ENCODE data around the gene BBC3.
"Not testable (repeated sequence)": the region's sequence is repeated elsewhere in the genome, so short reads cannot be mapped to it uniquely, and the experiment has no call there.

BBC3 gene

DNA sequence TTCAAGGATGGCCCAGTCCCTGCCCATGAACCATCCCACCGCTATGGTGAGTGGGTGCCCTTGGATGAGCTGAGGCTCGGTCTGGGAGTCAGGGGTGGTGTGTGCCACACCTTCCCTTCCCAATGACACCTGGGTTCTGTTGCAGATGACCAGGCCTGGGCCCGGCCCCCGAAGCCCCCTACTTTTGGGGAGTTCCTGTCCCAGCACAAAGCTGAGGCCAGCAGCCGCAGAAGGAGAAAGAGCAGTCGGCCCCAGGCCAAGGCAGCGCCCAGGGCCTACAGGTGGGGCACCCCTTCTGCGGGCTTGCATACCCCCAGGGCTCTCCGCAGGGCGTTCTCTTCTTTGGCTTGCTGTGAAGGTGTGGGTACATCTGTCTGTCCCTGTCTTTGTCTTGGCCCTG, 39.4 kb upstream of the BBC3 start:
- no peak overlapping the region for H3K27ac ChIP-seq (ENCODE audit: low read depth, low read length)
- H3K4me1 ChIP-seq (ENCODE audit: control insufficient read depth, insufficient read depth, low read length): peaks cover 5% of the 10 kb centered on the region; the same call in 1 of the 2 replicates
- H3K9me3 ChIP-seq (ENCODE audit: control insufficient read depth, insufficient read depth, low read length): no peaks in the 10 kb centered on the region
- H3K27me3 ChIP-seq (ENCODE audit: control insufficient read depth, insufficient read depth, low read length): peaks cover 6% of the 10 kb centered on the region
- peaks cover 44% of the 10 kb centered on the region for H3K36me3 ChIP-seq (ENCODE audit: control insufficient read depth, insufficient read depth, low read length)
- no peak overlapping the region for H3K9ac ChIP-seq (ENCODE audit: low read depth, low read length)
- no peak overlapping the region for H3K4me3 ChIP-seq (ENCODE audit: low read depth, low read length)

DNA sequence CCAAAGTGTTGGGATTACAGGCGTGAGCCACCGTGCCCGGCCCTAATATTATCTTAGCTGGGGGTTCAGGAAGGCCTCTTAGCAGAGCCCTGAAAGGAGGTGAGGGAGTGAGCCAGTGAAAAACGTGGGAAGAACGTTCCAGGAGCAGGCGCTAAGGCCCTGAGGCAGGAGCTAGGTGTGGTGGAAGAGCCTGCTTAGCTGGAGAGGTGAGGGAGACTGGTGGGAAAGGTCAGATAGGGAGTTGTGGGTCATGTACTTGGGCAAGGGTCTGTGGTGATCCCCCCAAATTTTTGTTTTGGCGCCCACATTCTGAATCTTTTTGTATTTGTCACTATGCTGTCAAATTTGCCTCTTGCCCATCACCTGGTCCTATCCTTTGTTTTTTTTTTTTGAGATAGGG, 38.6 kb upstream of the BBC3 start:
- Histone ChIP-seq H3K4me3 (ENCODE audit: low read depth, low read length) (no peak overlapping the region), H3K27ac (ENCODE audit: low read depth, low read length) (no peak overlapping the region), H3K4me1 (ENCODE audit: control insufficient read depth, insufficient read depth, low read length) (peaks cover 5% of the 10 kb centered on the region; the same call in 1 of the 2 replicates), H3K36me3 (ENCODE audit: control insufficient read depth, insufficient read depth, low read length) (peaks cover 52% of the 10 kb centered on the region), H3K27me3 (ENCODE audit: control insufficient read depth, insufficient read depth, low read length) (no peaks in the 10 kb centered on the region), H3K9me3 (ENCODE audit: control insufficient read depth, insufficient read depth, low read length) (no peaks in the 10 kb centered on the region), H3K9ac (ENCODE audit: low read depth, low read length) (no peak overlapping the region)

DNA sequence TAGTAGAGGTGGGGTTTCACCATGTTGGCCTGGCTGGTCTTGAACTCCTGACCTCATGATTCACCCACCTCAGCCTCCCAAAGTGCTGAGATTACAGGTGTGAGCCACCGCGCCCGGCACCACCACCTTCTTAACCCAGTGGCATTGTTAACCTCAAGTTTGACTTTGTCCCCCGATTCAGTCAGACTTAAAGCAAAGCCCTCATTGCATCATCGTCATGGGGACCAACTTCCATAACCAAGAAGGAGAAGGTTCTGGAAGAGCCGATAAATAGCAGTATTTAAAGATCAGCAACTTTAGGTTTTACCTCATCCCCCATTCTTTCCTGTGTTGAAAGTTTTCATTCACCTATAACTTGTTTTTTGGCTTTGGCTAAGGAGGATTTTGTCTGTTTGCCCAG, 37.0 kb upstream of the BBC3 start:
- H3K27ac ChIP-seq (ENCODE audit: low read depth, low read length): no peak overlapping the region
- no peak overlapping the region for H3K9ac ChIP-seq (ENCODE audit: low read depth, low read length)

DNA sequence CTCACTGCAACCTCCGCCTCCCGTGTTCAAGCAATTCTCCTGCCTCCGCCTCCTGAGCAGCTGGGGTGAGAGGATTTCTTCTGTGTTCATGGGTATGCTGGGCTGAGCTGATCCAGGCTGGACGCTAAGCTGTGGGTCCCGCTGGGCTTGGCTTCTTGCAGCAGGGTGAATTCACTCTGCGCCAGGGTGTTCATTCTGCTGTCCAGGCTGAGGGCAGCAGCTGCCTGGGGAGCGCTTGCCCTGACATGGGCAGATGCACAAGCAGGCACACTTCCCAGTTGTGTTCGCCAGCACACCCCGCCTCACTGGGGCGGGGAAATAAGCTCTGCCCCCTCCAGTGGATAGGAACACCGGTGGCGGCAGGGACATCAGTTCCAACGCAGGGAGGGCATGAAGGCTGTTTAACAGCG, 36.4 kb upstream of the BBC3 start:
- H3K27me3 ChIP-seq (ENCODE audit: control insufficient read depth, insufficient read depth, low read length): no peaks in the 10 kb centered on the region
- H3K27ac ChIP-seq (ENCODE audit: low read depth, low read length): no peak overlapping the region
- no peaks in the 10 kb centered on the region for H3K9me3 ChIP-seq (ENCODE audit: control insufficient read depth, insufficient read depth, low read length)
- H3K36me3 ChIP-seq (ENCODE audit: control insufficient read depth, insufficient read depth, low read length): peaks cover 62% of the 10 kb centered on the region
- H3K9ac ChIP-seq (ENCODE audit: low read depth, low read length): no peak overlapping the region
- H3K4me1 ChIP-seq (ENCODE audit: control insufficient read depth, insufficient read depth, low read length): 0 out of 2 replicates have a peak, but pooled peaks cover 1% of the 10 kb centered on the region
- H3K4me3 ChIP-seq (ENCODE audit: low read depth, low read length): no peak overlapping the region

More for the DNA sequence above, 37.0 kb upstream of the BBC3 start:
- Histone ChIP-seq H3K4me1 (ENCODE audit: control insufficient read depth, insufficient read depth, low read length) (peaks cover 5% of the 10 kb centered on the region; the same call in 1 of the 2 replicates), H3K4me3 (ENCODE audit: low read depth, low read length) (no peak overlapping the region), H3K9me3 (ENCODE audit: control insufficient read depth, insufficient read depth, low read length) (no peaks in the 10 kb centered on the region), H3K27me3 (ENCODE audit: control insufficient read depth, insufficient read depth, low read length) (no peaks in the 10 kb centered on the region), H3K36me3 (ENCODE audit: control insufficient read depth, insufficient read depth, low read length) (peaks cover 57% of the 10 kb centered on the region)

DNA sequence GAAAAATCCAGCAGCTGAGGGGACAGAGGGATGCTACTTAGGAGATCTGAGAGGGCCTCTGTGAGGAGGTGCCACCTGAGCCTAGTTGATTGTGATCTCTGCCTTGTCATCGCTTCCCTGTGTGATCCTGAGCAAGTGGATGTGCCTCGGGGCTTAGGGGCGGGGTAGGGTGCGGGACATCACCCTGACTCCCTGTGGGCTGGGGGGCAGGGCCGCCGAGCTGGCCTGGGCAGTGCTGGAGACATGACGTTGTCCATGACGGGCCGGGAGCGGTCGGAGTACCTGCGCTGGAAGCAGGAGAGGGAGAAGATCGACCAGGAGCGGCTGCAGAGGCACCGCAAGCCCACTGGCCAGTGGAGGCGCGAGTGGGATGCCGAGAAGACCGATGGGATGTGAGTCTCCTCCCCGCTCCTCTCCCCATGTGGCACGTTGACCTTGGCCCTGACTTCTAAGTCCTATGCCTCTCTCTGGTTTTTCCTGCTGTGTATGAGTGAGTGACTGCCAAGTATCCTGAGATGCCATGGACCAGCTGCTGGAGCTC, 35.5 kb upstream of the BBC3 start:
- no peaks in the 10 kb centered on the region for H3K27me3 ChIP-seq (ENCODE audit: control insufficient read depth, insufficient read depth, low read length)
- H3K36me3 ChIP-seq (ENCODE audit: control insufficient read depth, insufficient read depth, low read length): peaks cover 63% of the 10 kb centered on the region
- H3K27ac ChIP-seq (ENCODE audit: low read depth, low read length): no peak overlapping the region
- H3K4me1 ChIP-seq (ENCODE audit: control insufficient read depth, insufficient read depth, low read length): no peaks in the 10 kb centered on the region
- H3K9me3 ChIP-seq (ENCODE audit: control insufficient read depth, insufficient read depth, low read length): no peaks in the 10 kb centered on the region
- H3K9ac ChIP-seq (ENCODE audit: low read depth, low read length): no peak overlapping the region
- no peak overlapping the region for H3K4me3 ChIP-seq (ENCODE audit: low read depth, low read length)

DNA sequence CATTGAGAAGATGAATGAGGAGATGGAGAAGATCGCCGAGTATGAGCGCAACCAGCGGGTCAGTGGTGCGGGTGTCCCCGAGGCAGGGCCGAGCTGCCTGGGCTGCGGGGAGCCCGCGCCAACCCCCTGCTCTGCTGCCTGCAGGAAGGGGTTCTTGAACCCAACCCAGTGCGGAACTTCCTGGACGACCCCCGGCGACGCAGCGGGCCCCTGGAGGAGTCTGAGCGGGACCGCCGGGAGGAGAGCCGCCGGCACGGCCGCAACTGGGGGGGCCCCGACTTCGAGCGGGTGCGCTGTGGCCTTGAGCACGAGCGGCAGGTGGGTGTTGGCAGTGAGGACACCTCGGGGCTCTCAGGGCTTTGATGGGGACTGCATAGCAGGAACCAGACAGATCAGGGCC, 33.6 kb upstream of the BBC3 start:
- H3K27ac ChIP-seq (ENCODE audit: low read depth, low read length): no peak overlapping the region
- H3K36me3 ChIP-seq (ENCODE audit: control insufficient read depth, insufficient read depth, low read length): peaks cover 63% of the 10 kb centered on the region
- H3K9ac ChIP-seq (ENCODE audit: low read depth, low read length): no peak overlapping the region
- H3K4me1 ChIP-seq (ENCODE audit: control insufficient read depth, insufficient read depth, low read length): no peaks in the 10 kb centered on the region
- no peaks in the 10 kb centered on the region for H3K27me3 ChIP-seq (ENCODE audit: control insufficient read depth, insufficient read depth, low read length)
- no peaks in the 10 kb centered on the region for H3K9me3 ChIP-seq (ENCODE audit: control insufficient read depth, insufficient read depth, low read length)
- no peak overlapping the region for H3K4me3 ChIP-seq (ENCODE audit: low read depth, low read length)

DNA sequence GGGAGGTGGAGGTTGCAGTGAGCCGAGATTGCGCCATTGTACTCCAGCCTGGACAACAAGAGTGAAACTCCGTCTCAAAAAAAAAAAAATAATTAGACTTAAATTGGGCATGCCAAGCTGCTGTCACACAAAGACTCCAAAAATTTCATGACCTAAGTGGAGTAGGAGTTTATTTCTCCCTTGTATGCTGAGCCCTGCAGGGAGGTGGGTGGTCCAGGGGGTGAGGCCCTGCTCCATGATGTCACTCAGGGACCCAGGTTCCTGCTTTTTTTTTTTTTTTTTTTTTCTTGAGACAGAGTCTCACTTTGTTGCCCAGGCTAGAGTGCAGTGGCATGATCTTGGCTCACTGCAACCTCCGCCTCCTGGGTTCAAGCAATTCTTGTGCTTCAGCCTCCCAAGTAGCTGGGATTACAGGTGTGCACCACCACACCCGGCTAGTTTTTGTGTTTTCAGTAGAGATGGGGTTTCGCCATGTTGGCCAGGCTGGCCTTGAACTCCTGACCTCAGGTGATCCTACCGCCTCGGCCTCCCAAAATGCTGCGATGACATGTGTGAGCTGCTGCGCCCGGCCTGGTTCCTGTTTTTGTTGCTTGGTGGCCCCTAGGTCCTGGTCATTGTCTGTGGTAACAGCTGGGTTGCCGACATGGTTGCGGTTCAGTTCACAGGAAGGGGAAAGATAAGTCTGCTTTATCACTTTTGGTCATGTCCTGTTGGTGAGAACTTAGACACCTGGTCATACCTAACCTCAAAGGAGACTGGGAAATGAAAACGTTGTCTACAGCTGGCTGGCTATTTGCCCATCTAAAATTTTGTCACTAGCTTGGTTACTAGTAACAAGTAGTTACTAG, 31.2 kb upstream of the BBC3 start:
- not testable (repeated sequence) for H3K4me3 ChIP-seq (ENCODE audit: low read depth, low read length); H3K9ac ChIP-seq (ENCODE audit: low read depth, low read length); H3K4me1 ChIP-seq (ENCODE audit: control insufficient read depth, insufficient read depth, low read length); H3K27me3 ChIP-seq (ENCODE audit: control insufficient read depth, insufficient read depth, low read length); H3K27ac ChIP-seq (ENCODE audit: low read depth, low read length); H3K9me3 ChIP-seq (ENCODE audit: control insufficient read depth, insufficient read depth, low read length)
- peaks cover 59% of the 10 kb centered on the region for H3K36me3 ChIP-seq (ENCODE audit: control insufficient read depth, insufficient read depth, low read length)

DNA sequence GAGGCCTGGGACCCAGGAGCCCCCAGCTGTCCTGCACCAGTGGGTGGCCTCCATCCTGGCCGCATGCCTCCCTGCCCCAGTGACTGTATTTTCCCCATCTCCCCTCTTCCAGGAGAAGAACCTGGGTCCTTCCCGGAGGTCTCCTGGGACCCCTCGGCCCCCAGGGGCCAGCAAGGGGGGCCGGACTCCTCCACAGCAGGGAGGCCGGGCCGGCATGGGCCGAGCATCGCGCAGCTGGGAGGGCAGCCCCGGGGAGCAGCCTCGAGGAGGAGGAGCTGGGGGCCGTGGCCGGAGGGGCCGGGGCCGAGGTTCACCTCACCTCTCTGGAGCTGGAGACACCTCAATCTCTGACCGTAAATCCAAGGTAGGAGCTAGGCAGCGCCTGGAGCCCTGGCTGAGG, 29.5 kb upstream of the BBC3 start:
- H3K27me3 ChIP-seq (ENCODE audit: control insufficient read depth, insufficient read depth, low read length): no peaks in the 10 kb centered on the region

DNA sequence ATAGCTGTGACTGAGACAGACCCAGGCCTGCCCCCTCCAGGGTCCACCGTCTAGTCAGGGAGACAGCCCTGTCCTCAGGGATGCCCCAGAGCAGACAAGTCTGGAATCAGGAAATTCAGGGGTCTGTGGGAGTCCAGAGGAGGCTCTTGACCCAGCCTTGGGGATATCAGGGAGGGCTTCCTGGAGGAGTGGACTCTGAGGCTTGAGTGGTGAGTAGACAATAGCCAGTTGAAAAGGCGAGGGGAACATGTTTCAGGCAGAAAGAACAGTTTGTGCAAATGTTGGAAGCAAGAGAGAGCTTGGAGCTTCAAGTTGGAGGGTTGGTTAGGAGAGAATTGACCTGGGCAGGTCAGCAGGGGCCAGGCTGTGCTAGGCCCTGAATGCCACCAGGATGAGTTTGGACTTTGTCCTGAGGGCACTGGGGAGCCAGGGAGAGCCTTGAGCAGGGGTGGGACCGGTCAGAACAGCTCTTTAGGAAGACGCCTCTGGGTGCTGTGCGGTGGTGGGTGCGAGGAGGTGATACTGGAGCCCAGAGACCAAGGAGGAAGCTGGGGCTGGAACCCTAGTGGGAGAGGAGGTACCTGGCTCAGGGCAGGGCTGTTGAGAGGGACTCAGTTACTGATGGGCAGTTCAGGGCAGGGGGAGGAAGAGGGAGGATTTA, 28.0 kb upstream of the BBC3 start:
- H3K36me3 ChIP-seq (ENCODE audit: control insufficient read depth, insufficient read depth, low read length): peaks cover 35% of the 10 kb centered on the region
- H3K4me3 ChIP-seq (ENCODE audit: low read depth, low read length): no peak overlapping the region
- H3K27me3 ChIP-seq (ENCODE audit: control insufficient read depth, insufficient read depth, low read length): no peaks in the 10 kb centered on the region
- peaks cover 8% of the 10 kb centered on the region for H3K4me1 ChIP-seq (ENCODE audit: control insufficient read depth, insufficient read depth, low read length)
- H3K9ac ChIP-seq (ENCODE audit: low read depth, low read length): no peak overlapping the region
- no peaks in the 10 kb centered on the region for H3K9me3 ChIP-seq (ENCODE audit: control insufficient read depth, insufficient read depth, low read length)
- H3K27ac ChIP-seq (ENCODE audit: low read depth, low read length): no peak overlapping the region

More for the DNA sequence above, 29.5 kb upstream of the BBC3 start:
- H3K36me3 ChIP-seq (ENCODE audit: control insufficient read depth, insufficient read depth, low read length): peaks cover 49% of the 10 kb centered on the region
- H3K4me3 ChIP-seq (ENCODE audit: low read depth, low read length): no peak overlapping the region
- H3K4me1 ChIP-seq (ENCODE audit: control insufficient read depth, insufficient read depth, low read length): peaks cover 8% of the 10 kb centered on the region
- H3K9me3 ChIP-seq (ENCODE audit: control insufficient read depth, insufficient read depth, low read length): no peaks in the 10 kb centered on the region
- H3K27ac ChIP-seq (ENCODE audit: low read depth, low read length): no peak overlapping the region
- no peak overlapping the region for H3K9ac ChIP-seq (ENCODE audit: low read depth, low read length)

DNA sequence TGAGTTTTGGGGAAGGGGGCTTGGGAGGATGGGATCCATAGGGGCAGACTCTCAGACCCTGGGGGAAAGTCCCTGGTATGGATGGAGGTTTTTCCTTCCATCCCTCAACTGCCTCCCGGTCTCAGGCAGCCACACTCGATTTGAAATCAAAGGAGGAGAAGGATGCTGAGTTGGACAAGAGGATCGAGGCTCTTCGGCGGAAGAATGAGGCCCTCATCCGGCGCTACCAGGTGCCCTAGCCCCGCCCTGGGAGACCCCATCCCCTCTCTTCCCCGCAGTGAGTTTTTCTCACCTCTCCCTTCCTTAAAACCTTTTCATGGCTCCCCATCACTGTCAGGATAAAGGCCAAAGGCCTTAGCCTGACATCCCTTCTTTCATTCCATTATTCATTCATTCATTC, 27.4 kb upstream of the BBC3 start:
- no peak overlapping the region for H3K27ac ChIP-seq (ENCODE audit: low read depth, low read length)
- H3K4me1 ChIP-seq (ENCODE audit: control insufficient read depth, insufficient read depth, low read length): peaks cover 8% of the 10 kb centered on the region
- peak overlapping the region; percentile 77; the same call in 1 of the 2 replicates for H3K4me3 ChIP-seq (ENCODE audit: low read depth, low read length)
- no peaks in the 10 kb centered on the region for H3K9me3 ChIP-seq (ENCODE audit: control insufficient read depth, insufficient read depth, low read length)
- no peaks in the 10 kb centered on the region for H3K27me3 ChIP-seq (ENCODE audit: control insufficient read depth, insufficient read depth, low read length)
- H3K36me3 ChIP-seq (ENCODE audit: control insufficient read depth, insufficient read depth, low read length): peaks cover 35% of the 10 kb centered on the region
- no peak overlapping the region for H3K9ac ChIP-seq (ENCODE audit: low read depth, low read length)

Measured in HUES48 (cell line).